HUES64 (cell line): ENCODE results near the gene NOTCH2NLA. TPM values are rescaled to one million over a fixed set of nuclear protein-coding genes. Genes with fewer than 3 reads are reported as not detected.
A peak's percentile ranks its signal among the peaks of the same experiment; 100 is the strongest.
"Not testable (repeated sequence)": the region's sequence is repeated elsewhere in the genome, so short reads cannot be mapped to it uniquely, and the experiment has no call there.

Experiments used
- H3K27ac ChIP-seq: 2 replicates; pipeline ENCODE4 v1.7.0; 2013; ENCODE audit warnings: low read depth, low read length, inconsistent platforms
- H3K27me3 ChIP-seq: 2 replicates; pipeline ENCODE4 v1.6.1; 2013; ENCODE audit warnings: mild to moderate bottlenecking, low read length; ENCODE audit not compliant: insufficient read depth
- H3K36me3 ChIP-seq: 2 replicates; pipeline ENCODE4 v1.6.1; 2013; ENCODE audit warnings: mild to moderate bottlenecking, low read length; ENCODE audit not compliant: insufficient read depth
- H3K4me1 ChIP-seq: 2 replicates; pipeline ENCODE4 v1.6.1; 2013; ENCODE audit warnings: mild to moderate bottlenecking, low read length, moderate library complexity; ENCODE audit not compliant: insufficient read depth
- H3K4me3 ChIP-seq: 2 replicates; pipeline ENCODE4 v1.5.1; 2013; ENCODE audit warnings: mild to moderate bottlenecking, low read length, moderate library complexity
- H3K9ac ChIP-seq: 2 replicates; pipeline ENCODE4 v1.6.1; 2013; ENCODE audit warnings: mild to moderate bottlenecking, low read depth, low read length
- H3K9me3 ChIP-seq: 2 replicates; pipeline ENCODE4 v1.6.1; 2013; ENCODE audit warnings: low read depth, low read length; ENCODE audit not compliant: insufficient read depth
- WGBS: fragments of 150-250, 120-280 bp; methylation state at CpG from one replicate; pipeline ENCODE4 v1.1.7; 2013; ENCODE audit warnings: missing lambda C conversion rate; 5-methylcytosine and 5-hydroxymethylcytosine counted together
- polyA plus RNA-seq, 2 experiments: library from polyadenylated mRNA; stranded (reverse); fragments of 50-300 nt; gene quantifications; one replicate each; pipeline ENCODE4 v1.2.3, GENCODE V29; 2013

Gene NOTCH2NLA
- polyA plus RNA-seq (2013, experiment 1 of 2), result 4.2 TPM
- polyA plus RNA-seq (2013, experiment 2 of 2), result 4.6 TPM

DNA sequence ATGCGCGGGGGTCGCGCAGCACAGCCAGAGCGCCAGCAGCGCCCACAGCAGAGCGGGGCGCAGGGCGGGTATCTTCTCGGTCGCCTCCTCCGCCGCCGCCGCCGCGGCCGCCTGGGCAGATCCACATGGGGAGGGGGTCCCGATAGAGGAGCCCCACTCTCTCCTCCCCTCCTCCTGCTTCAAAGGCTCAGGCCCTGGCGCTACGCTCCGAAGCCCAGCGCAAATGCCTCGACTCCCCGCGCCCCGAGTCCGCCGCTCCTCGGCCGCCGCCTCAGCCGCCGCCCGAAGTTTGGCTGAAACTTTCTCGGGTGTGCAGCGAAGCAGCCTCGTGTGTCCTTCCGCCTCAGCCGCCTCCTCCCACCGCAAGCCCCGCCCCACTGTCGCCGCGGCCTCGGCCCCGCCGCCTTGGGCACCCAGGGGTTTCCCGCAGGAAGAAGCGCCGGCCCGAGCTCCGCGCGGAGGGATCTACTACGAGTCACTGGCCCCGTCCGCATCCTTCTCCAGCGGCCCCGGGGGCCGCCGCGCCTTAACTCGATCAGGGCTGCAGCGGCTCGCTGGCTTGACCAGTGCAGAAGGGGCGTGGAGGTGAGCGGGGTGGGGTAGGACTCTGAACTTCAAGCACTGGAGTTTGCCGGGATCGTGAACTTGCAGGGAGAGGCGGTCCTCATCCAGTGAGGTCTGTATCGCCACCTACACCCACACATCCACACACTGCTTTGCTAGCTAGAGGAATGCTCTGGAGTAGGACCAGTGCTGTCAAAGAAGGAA is at the start of gene NOTCH2NLA:
TSS of gene NOTCH2NLA (minus strand) at position 312 of the 768 bp plus-strand sequence. CDS start 39,684 bp downstream, outside the sequence.
- under 1% methylated on average over 31 of the region's 72 CpGs for WGBS
- H3K9me3 ChIP-seq, H3K27ac ChIP-seq, H3K27me3 ChIP-seq, H3K9ac ChIP-seq, H3K36me3 ChIP-seq, H3K4me1 ChIP-seq: not testable (repeated sequence)
- peak within 1 kb of the TSS; percentile 56 for H3K4me3 ChIP-seq

DNA sequence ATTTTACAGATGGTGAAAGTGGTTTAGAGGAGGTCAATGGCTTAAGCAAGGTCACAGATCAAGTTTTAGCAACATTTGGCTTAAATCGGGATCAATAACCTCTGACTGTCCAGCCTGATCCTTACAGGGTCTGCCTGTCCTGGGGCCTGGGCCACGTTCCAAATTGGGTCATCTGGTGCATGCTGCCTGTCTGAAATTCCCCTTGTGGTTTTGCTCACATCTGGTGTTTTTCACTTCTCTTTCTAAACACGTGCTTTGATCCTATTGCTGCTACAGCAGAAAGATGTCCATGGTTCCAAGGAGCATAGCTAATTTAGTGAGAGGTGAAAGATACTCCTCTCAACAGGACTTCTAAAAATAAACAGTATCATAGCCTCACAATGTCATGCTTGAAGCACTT is 49.5 kb upstream of the NOTCH2NLA start:
- not testable (repeated sequence) for H3K9me3 ChIP-seq, H3K9ac ChIP-seq, H3K36me3 ChIP-seq, H3K4me3 ChIP-seq, H3K27me3 ChIP-seq, H3K27ac ChIP-seq, H3K4me1 ChIP-seq
- WGBS, result no CpG with 5 or more reads among the region's 3 CpGs

DNA sequence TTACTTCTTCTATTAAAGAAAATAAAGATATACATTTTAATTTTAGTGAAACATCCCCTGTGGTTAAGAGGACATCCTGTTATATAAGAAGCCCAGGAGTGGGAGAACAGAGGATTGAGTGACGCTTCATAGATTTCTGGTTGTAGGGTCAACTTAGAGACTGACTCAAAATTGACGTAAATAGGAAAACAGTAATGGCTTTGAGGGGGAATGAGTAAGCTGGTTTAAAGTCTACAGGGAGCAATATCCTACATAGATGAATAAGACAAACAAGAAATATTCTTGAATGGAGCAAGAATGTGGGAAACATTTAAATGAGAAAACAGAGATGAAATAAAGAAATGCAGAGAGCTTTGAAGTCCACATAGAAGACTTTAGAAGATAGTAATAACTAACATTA is 48.3 kb upstream of the NOTCH2NLA start:
- H3K36me3 ChIP-seq, H3K4me1 ChIP-seq, H3K4me3 ChIP-seq, H3K9me3 ChIP-seq, H3K27ac ChIP-seq, H3K27me3 ChIP-seq, H3K9ac ChIP-seq: not testable (repeated sequence)
- no CpG with 5 or more reads among the region's 2 CpGs for WGBS

DNA sequence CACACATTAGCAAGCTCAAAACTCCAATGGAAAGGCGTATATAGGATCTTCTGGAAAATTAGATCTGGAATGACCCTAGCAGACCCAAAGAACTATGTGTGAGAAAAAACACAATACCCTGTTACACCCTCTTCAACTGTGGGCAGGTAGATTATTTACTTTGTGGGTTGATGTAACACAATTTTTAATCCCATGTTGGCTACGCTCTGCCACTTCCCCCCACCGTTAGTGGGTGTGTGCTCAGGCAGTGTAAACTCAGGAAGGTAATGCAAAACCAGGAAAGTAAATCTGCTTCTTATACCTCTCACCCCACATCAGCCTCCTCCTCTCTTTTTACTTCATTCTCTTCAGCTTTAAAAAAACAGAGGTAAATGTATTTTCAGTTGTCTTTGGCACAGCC is 45.3 kb upstream of the NOTCH2NLA start:
- H3K36me3 ChIP-seq, H3K4me1 ChIP-seq, H3K27me3 ChIP-seq, H3K9me3 ChIP-seq, H3K4me3 ChIP-seq, H3K27ac ChIP-seq, H3K9ac ChIP-seq: not testable (repeated sequence)
- no CpG with 5 or more reads among the region's 3 CpGs for WGBS

DNA sequence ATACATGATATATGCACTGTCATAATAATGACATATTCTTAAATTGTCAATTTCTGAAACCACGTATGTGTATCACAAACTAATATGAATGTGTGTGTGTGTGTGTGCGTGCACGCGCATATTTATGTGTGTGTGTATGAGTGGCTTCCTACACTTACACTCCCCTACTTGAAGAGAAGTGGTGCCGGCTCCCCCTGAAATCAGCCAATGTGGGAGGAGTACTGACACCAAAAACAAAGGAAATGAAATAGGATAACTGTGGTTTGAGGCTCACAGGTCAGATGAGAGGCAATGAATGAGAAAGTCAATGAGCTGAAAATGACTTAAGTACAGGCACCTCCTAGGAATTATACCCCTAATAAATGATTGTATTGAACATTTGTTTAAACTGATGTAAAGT is 44.4 kb upstream of the NOTCH2NLA start:
- WGBS, result no CpG with 5 or more reads among the region's 5 CpGs

DNA sequence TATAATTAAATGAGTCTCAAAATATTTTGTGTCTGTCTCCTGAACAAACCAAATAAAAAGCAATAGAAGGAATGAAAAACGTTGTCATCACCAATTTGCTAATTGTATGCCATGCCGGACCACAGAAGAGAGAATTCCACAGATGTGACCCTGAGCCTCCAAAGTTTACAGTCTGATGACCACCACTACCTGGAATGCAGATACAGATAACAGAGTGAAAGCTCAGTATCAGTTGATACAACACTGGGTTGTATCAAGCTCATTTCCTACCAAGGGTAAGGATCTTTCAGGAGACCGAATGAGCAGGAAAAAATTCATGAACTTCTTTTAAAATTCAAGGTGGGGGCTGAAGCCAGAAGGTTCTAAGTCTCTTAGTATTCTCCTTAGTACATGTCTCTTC is 43.9 kb upstream of the NOTCH2NLA start:
- no CpG with 5 or more reads among the region's 3 CpGs for WGBS
- not testable (repeated sequence) for H3K4me3 ChIP-seq

More for the DNA sequence above, 44.4 kb upstream of the NOTCH2NLA start:
- H3K4me3 ChIP-seq, H3K27me3 ChIP-seq, H3K9ac ChIP-seq, H3K9me3 ChIP-seq, H3K36me3 ChIP-seq, H3K27ac ChIP-seq, H3K4me1 ChIP-seq: not testable (repeated sequence)

DNA sequence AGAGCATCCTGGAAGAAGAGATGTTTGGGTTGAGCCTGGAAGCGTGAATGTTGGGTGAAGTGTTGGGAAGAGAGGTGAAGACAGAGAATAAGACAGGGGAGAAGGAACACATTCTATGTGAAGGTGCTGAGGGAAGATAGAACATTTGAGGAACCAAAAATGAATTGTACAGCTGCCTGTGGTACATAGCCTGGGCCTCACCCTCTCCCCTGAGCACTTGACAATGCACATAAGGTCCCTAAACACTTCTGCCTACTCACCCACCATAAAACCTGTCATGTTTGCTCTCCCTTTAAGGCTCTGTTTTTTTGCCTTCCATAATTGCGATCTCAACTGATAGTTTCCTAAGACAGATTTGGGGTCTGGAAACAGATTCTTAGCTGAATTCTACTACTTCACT is 43.2 kb upstream of the NOTCH2NLA start:
- no CpG with 5 or more reads among the region's 2 CpGs for WGBS
- H3K9ac ChIP-seq, H3K27ac ChIP-seq, H3K9me3 ChIP-seq, H3K27me3 ChIP-seq, H3K4me1 ChIP-seq, H3K4me3 ChIP-seq, H3K36me3 ChIP-seq: not testable (repeated sequence)

More for the DNA sequence above, 43.9 kb upstream of the NOTCH2NLA start:
- H3K27me3 ChIP-seq, H3K36me3 ChIP-seq, H3K9ac ChIP-seq, H3K9me3 ChIP-seq, H3K4me1 ChIP-seq, H3K27ac ChIP-seq: not testable (repeated sequence)

DNA sequence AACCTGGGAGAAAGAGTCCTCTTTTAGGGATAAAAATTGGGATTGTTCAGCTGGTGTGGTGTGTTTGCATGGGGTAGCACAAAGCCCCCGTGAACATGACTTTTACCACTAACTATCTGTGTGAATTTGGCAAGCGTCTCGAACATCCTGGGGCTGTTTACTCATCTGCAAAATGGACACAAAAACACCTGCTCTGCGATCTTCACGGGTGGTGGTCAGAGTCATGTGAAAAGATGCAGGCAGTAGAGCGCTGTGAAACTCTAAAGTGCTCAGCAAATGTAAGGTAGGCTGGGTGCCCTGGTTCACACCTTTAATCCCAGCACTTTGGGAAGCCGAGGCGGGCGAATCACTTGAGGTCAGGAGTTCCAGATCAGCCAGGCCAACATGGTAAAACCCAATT is 41.3 kb upstream of the NOTCH2NLA start:
- H3K4me1 ChIP-seq, H3K9ac ChIP-seq, H3K27me3 ChIP-seq, H3K36me3 ChIP-seq, H3K4me3 ChIP-seq, H3K27ac ChIP-seq, H3K9me3 ChIP-seq: not testable (repeated sequence)
- WGBS, result no CpG with 5 or more reads among the region's 9 CpGs

DNA sequence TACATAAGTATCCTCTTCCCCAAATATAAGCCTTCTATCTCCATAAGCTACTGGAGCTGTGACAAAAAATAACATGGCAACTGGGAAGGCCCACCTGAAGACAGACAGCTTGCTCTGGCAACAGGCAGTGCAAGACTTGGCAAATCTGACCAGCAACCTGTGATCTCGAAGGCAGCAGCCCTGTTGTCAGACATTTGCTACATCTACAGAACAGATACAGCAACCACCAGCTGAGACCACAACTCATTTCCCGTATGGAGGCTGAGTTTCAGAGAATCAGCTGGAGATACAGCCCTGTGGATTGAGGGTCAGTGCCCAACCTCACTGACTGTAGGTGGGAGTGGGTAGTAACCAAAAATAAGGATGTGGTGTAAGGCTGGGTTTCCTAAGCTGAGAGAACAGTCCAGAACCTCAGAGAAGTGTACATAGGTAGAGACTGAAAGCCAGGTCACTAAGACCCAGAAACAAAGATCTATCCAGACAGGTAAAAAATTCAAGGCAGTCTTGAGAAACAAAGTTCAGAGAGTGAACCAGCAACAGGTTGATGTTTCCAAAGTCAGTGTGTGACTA is 37.4 kb upstream of the NOTCH2NLA start:
- H3K4me3 ChIP-seq, H3K27me3 ChIP-seq, H3K9ac ChIP-seq, H3K9me3 ChIP-seq, H3K36me3 ChIP-seq, H3K4me1 ChIP-seq, H3K27ac ChIP-seq: not testable (repeated sequence)
- 100% methylated on average over 1 of the region's 2 CpGs for WGBS

DNA sequence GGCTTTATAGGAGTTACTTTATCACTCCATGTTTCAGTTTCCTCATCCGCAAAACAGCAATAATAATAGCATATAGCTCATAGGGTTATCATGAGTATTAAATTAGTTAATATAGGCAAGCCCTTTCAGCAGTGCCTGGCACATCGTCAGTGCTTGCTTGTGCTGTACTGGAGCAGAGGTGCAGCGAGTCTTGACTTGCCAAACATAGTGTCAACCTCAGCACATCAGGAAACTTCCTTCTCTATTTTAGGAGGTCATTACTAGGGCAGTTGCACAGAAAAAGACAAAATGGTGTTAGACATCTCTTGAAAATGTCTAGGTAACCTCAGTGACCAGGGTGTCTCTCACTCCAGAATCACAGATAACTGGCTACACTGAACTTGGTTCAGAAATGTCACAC is 35.9 kb upstream of the NOTCH2NLA start:
- no CpG with 5 or more reads among the region's 3 CpGs for WGBS
- not testable (repeated sequence) for H3K27ac ChIP-seq, H3K4me3 ChIP-seq

DNA sequence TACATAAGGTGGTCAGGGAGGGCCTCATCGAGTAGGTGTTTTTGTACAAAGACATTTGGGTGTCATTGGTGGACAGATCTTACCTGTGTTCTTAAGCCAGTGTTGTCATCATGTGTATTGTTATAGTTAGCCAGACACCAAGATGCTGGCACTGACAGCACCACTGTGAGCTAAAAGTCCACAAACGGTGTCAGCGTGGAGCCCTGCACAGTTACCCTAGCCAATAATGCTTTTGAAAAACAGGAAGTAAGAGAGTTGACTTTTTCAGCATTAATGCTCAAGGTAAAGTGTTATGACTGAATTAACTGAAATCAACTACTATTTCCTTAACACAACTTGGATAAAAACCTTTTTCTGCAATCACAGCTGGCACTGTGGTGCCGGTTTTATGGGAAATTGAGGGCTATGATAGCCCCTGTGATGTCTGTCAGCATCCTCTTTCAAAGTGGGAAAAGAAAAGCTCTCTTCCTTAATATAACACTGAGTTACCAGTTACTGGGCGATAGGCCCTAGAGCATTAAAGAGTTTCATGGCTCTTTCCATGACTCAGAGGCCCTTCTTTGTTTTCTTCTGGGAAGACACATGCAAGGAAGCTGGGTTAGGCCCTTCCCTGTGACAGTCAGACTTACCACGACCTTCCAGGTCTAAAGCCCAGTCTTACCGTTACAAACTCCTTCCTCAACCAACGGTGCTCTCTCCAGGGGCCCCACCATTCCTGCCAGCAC is 31.3 kb upstream of the NOTCH2NLA start:
- H3K27me3 ChIP-seq, H3K4me3 ChIP-seq, H3K27ac ChIP-seq, H3K36me3 ChIP-seq, H3K9ac ChIP-seq, H3K9me3 ChIP-seq, H3K4me1 ChIP-seq: not testable (repeated sequence)
- no CpG with 5 or more reads among the region's 8 CpGs for WGBS

More for the DNA sequence above, 35.9 kb upstream of the NOTCH2NLA start:
- not testable (repeated sequence) for H3K27me3 ChIP-seq, H3K4me1 ChIP-seq, H3K36me3 ChIP-seq, H3K9me3 ChIP-seq, H3K9ac ChIP-seq
